GM12878 (cell line): ENCODE measurements around the gene CAP2. TPM values are rescaled to one million over a fixed set of nuclear protein-coding genes. Genes with fewer than 3 reads are reported as not detected.

ENCODE experiments used
- ATAC-seq: fragments of 200-7000 bp; cut with Tn5 transposase; 3 replicates; pipeline ENCODE4 v1.9.1; 2020; ENCODE audit warnings: mild to moderate bottlenecking, moderate library complexity
- BruUV-seq: library from RNA; stranded (reverse); fragments of 400-500 nt; replicated peaks from 2 replicates; lab custom pipeline; 2021; lab: Mats Ljungman, UMichigan
- CTCF ChIA-PET: fragments of 300-600 bp; sonication (Branson Sonifier 250); formaldehyde crosslinking; extraction: SDS; loops from one replicate; lab custom pipeline; 2021; ENCODE audit warnings: inconsistent platforms; lab: Yijun Ruan, JAX
- POLR2A ChIA-PET: fragments of 350-600 bp; formaldehyde crosslinking; extraction: SDS; loops from one replicate; lab custom pipeline; 2021; ENCODE audit warnings: inconsistent platforms; lab: Charles Lee
- RAD21 ChIA-PET: fragments of 300-600 bp; sonication (Branson Sonifier 250); formaldehyde crosslinking; loops from one replicate; lab custom pipeline; 2023; ENCODE audit warnings: antibody characterized with exemption; ENCODE audit not compliant: unreplicated experiment; lab: Charles Lee
- SMC1A ChIA-PET: fragments of 300-600 bp; sonication (Branson Sonifier 250); formaldehyde crosslinking; loops from one replicate; lab custom pipeline; 2023; ENCODE audit not compliant: unreplicated experiment, uncharacterized antibody; lab: Charles Lee
- DNase-seq: peaks from one replicate; pipeline ENCODE4 v3.0.0-alpha.2; 2011; ENCODE audit warnings: low read depth, low spot score
- FAIRE-seq: peaks from 3 replicates; lab custom pipeline; 2011; peaks lifted over from hg19 to GRCh38; lab: Jason Lieb, UNC
- H2AFZ ChIP-seq: 2 replicates; pipeline ENCODE4 v1.6.0; 2011; ENCODE audit warnings: low read depth, low read length, control low read depth; ENCODE audit not compliant: control insufficient read depth
- H3K27ac ChIP-seq: 2 replicates; pipeline ENCODE4 v1.5.1; 2011; ENCODE audit warnings: control low read depth; ENCODE audit not compliant: control insufficient read depth, insufficient read depth
- H3K27me3 ChIP-seq, 2 experiments: replicated peaks in 1 of 2; 2 replicates each; pipeline versions ENCODE4 v1.6.0 to v1.6.1; 2011; ENCODE audit warnings: low read length in 1 of 2; ENCODE audit not compliant: control insufficient read depth in 2 of 2, insufficient read depth in 2 of 2
- H3K36me3 ChIP-seq, 2 experiments: 2 replicates each; pipeline ENCODE4 v1.5.1; 2011; ENCODE audit warnings: low read length in 1 of 2; ENCODE audit not compliant: control insufficient read depth in 2 of 2, insufficient read depth in 2 of 2
- H3K4me1 ChIP-seq: 2 replicates; pipeline ENCODE4 v1.6.1; 2011; ENCODE audit warnings: mild to moderate bottlenecking, low read length, moderate library complexity, mixed read lengths; ENCODE audit not compliant: control insufficient read depth, insufficient read depth
- H3K4me2 ChIP-seq: 2 replicates; pipeline ENCODE4 v1.6.0; 2011; ENCODE audit warnings: control low read depth; ENCODE audit not compliant: control insufficient read depth, insufficient read depth
- H3K4me3 ChIP-seq: fragments of 200-600 bp; sonication (generic); 2 replicates; pipeline ENCODE4 v1.5.1; 2016
- H3K79me2 ChIP-seq: 2 replicates; pipeline ENCODE4 v1.6.0; 2011; ENCODE audit warnings: low read length; ENCODE audit not compliant: control insufficient read depth, insufficient read depth
- H3K9ac ChIP-seq: 2 replicates; pipeline ENCODE4 v1.8.0; 2011; ENCODE audit warnings: low read length, control low read depth, mixed read lengths; ENCODE audit not compliant: control insufficient read depth, insufficient read depth
- H3K9me3 ChIP-seq: replicated peaks from 3 replicates; pipeline ENCODE4 v1.5.1; 2011; ENCODE audit warnings: mild to moderate bottlenecking, low read length; ENCODE audit not compliant: control insufficient read depth, insufficient read depth
- H4K20me1 ChIP-seq: 2 replicates; pipeline ENCODE4 v1.6.0; 2011; ENCODE audit not compliant: control insufficient read depth, insufficient read depth
- CBX3 ChIP-seq: fragments of 200-600 bp; sonication (generic); IDR thresholded peaks from 2 replicates; pipeline ENCODE4 v1.6.1; 2016; ENCODE audit warnings: low read depth, borderline replicate concordance
- DPF2 ChIP-seq: fragments of 450-650 bp; IDR thresholded peaks from 2 replicates; pipeline ENCODE4 v1.6.1; 2017; ENCODE audit warnings: mild to moderate bottlenecking
- ESRRA ChIP-seq: IDR thresholded peaks from 2 replicates; pipeline ENCODE4 v1.6.1; 2012; ENCODE audit warnings: mild to moderate bottlenecking, low read length, improper control_type of control experiment
- MEF2B ChIP-seq: fragments of 450-650 bp; IDR thresholded peaks from 2 replicates; pipeline ENCODE4 v1.6.1; 2018; ENCODE audit warnings: mild to moderate bottlenecking, moderate library complexity; ENCODE audit not compliant: partially characterized antibody, poor library complexity, severe bottlenecking
- MYC ChIP-seq: IDR thresholded peaks from 2 replicates; pipeline ENCODE4 v1.6.1; 2011; ENCODE audit warnings: mild to moderate bottlenecking, low read length, moderate library complexity, inconsistent platforms; ENCODE audit not compliant: insufficient read depth, insufficient replicate concordance, insufficient read length, severe bottlenecking
- SRF ChIP-seq, 2 experiments: IDR thresholded peaks; 2 replicates each; pipeline ENCODE4 v1.6.1; 2011; ENCODE audit warnings: low read depth in 2 of 2, low read length in 2 of 2, mild to moderate bottlenecking in 1 of 2, moderate library complexity in 1 of 2
- TCF12 ChIP-seq: IDR thresholded peaks from 2 replicates; pipeline ENCODE4 v1.6.1; 2011; ENCODE audit warnings: low read depth, mild to moderate bottlenecking, low read length
- ZNF207 ChIP-seq: fragments of 450-650 bp; IDR thresholded peaks from 2 replicates; pipeline ENCODE4 v1.6.1; 2014; ENCODE audit warnings: antibody characterized with exemption, mild to moderate bottlenecking, borderline replicate concordance
- WGBS: methylation state at CpG from one replicate; pipeline ENCODE4 v1.1.6; 2016; ENCODE audit warnings: low lambda C conversion rate; ENCODE audit not compliant: insufficient replicate concordance, insufficient coverage; ENCODE audit errors: missing lambda C conversion rate; 5-methylcytosine and 5-hydroxymethylcytosine counted together
- in situ Hi-C: fragments of 300-500 bp; cut with MboI; formaldehyde crosslinking; loops from 9 replicates; pipeline ENCODE4 v1.14.3; 2018; ENCODE audit warnings: mixed read lengths
- intact Hi-C: fragments of 100-400 bp; cut with micrococcal nuclease; formaldehyde crosslinking; loops from one replicate; pipeline ENCODE4 v1.14.2; 2022; ENCODE audit not compliant: unreplicated experiment
- polyA plus RNA-seq, 11 experiments: library from polyadenylated mRNA; depleted of rRNA in 4 of 11; unstranded in 6 of 11; stranded (reverse) in 5 of 11; fragments of >200 nt; fragmentation: Nextera tagmentation in 4 of 11; fragmentation: Illumina TruSeq in 1 of 11; extraction: Ambion mirVana in 4 of 11; extraction: Trizol in 1 of 11; gene quantifications; 1 replicate in 1 of 11; 2 replicates in 10 of 11; pipeline versions ENCODE4 v1.2.1 to v1.2.3, GENCODE V29; 2011 to 2016; ENCODE audit warnings: inconsistent platforms in 2 of 11, missing spikeins in 2 of 11, low read depth in 1 of 11
- total RNA-seq, 4 experiments: library from RNA; depleted of rRNA in 3 of 4; stranded (reverse); fragments of >200 nt in 3 of 4; fragmentation: Illumina TruSeq in 1 of 4; extraction: Trizol in 1 of 4; gene quantifications; 2 replicates each; pipeline versions ENCODE4 v1.2.1 to v1.2.3, GENCODE V29; 2013 to 2021

CAP2 gene
- total and polyA plus RNA-seq, 10 of the 15 experiments (the other 5 are each of a cell fraction or from before 2014, with no cell fraction given), result 0.10 to 2.0 (median 0.15) TPM; not detected in 7

- ATAC-seq (no peak), DNase-seq (no peak), FAIRE-seq (no peak)
- no peaks in the 10 kb centered on the region for H3K4me1 ChIP-seq
- in situ Hi-C loops, result loop anchor here (5.0 kb wide), 1 partner anchor 423 kb away; no protein-coding TSS in a partner anchor
- no peaks in the 10 kb centered on the region for H3K79me2 ChIP-seq
- H2AFZ ChIP-seq, result no peak overlapping the region
- no peaks in the 10 kb centered on the region for H4K20me1 ChIP-seq
- ChIA-PET SMC1A (interaction anchor here (1.4 to 6.2 kb wide), 3 partner anchors 11 to 423 kb away, joined by 3 to 60 read pairs (median 5); no protein-coding TSS in a partner anchor), CTCF (interaction anchor here (0.6 to 5.6 kb wide), 6 partner anchors 72 to 422 kb away, joined by 3 to 70 read pairs (median 4); no protein-coding TSS in a partner anchor), RAD21 (interaction anchor here (1.0 to 1.8 kb wide), 3 partner anchors 186 to 424 kb away, joined by 3 to 4 read pairs (median 3); no protein-coding TSS in a partner anchor), POLR2A (no interaction called here)
- intact Hi-C loops, result no loop called here
- H3K27ac ChIP-seq, result no peak overlapping the region
- H3K9me3 ChIP-seq, result peaks cover 4% of the 10 kb centered on the region; the same call in 2 of the 3 replicates
- WGBS, result 79% methylated on average over 52 of the region's 53 CpGs
- BruUV-seq, result no TSS peak
- H3K36me3 ChIP-seq, result no peaks in the 10 kb centered on the region
- no peak overlapping the region for H3K4me2 ChIP-seq
- no peak overlapping the region for H3K4me3 ChIP-seq
- no peaks in the 10 kb centered on the region for H3K27me3 ChIP-seq
- TF ChIP-seq DPF2, result no peak
- no peak for TF ChIP-seq CBX3
- no peak for TF ChIP-seq MEF2B
- no peak for TF ChIP-seq ESRRA
- TF ChIP-seq TCF12, result no peak
- no peak for TF ChIP-seq ZNF207
- no peak for TF ChIP-seq SRF (IDR thresholded peaks at IDR 0.05; ENCODE audit: low read depth in 2 of 2, low read length in 2 of 2)
- no peak for TF ChIP-seq MYC
- H3K9ac ChIP-seq, result no peak overlapping the region
Observed at GRCh38 chr6:17580518-17581048, 187.2 kb downstream of the CAP2 start.
